Breast epithelium (tissue), 4 donors: ENCODE measurements around the gene GSTM3. TPM values are rescaled to one million over a fixed set of nuclear protein-coding genes. Genes with fewer than 3 reads are reported as not detected.

Experiments
- DNase-seq, 2 donors: peaks; one replicate each; pipeline ENCODE4 v3.0.0-alpha.2; 2019; ENCODE audit warnings: low spot score in 2 of 2
- H3K27ac ChIP-seq, 2 donors: fragments of 200-600 bp; sonication (generic) in 1 of 2; one replicate each; pipeline ENCODE4 v1.5.1; 2016 to 2019; ENCODE audit warnings: mild to moderate bottlenecking in 1 of 2
- H3K27me3 ChIP-seq, 2 donors: fragments of 200-600 bp; sonication (generic) in 1 of 2; one replicate each; pipeline versions ENCODE4 v1.5.1 to v1.6.0; 2017 to 2019; ENCODE audit warnings: control low read depth in 1 of 2, mild to moderate bottlenecking in 1 of 2
- H3K36me3 ChIP-seq: fragments of 200-600 bp; one replicate; pipeline ENCODE4 v1.5.1; 2019
- H3K4me1 ChIP-seq, 2 donors: fragments of 200-600 bp; sonication (generic); one replicate each; pipeline ENCODE4 v1.5.1; 2016 to 2019; ENCODE audit warnings: control low read depth in 1 of 2
- H3K4me3 ChIP-seq, 3 donors: fragments of 200-600 bp; sonication (generic); 1 replicate in 2 of 3; 2 replicates in 1 of 3; pipeline ENCODE4 v1.5.1; 2016 to 2019; ENCODE audit warnings: mild to moderate bottlenecking in 3 of 3, moderate library complexity in 2 of 3
- H3K9me3 ChIP-seq, 2 donors: fragments of 200-600 bp; sonication (generic) in 1 of 2; one replicate each; pipeline ENCODE4 v1.5.1; 2016 to 2019; ENCODE audit warnings: control low read depth in 1 of 2
- CTCF ChIP-seq, 3 donors: fragments of 450-650 bp; IDR thresholded peaks; one replicate each; pipeline ENCODE4 v1.5.1; 2016 to 2017; ENCODE audit warnings: antibody characterized with exemption in 3 of 3, mild to moderate bottlenecking in 3 of 3, moderate library complexity in 3 of 3
- POLR2A ChIP-seq: fragments of 450-650 bp; IDR thresholded peaks from one replicate; pipeline ENCODE4 v1.6.1; 2016; ENCODE audit warnings: antibody characterized with exemption, mild to moderate bottlenecking, moderate library complexity
- POLR2AphosphoS5 ChIP-seq, 3 donors: sonication (generic); formaldehyde crosslinking; IDR thresholded peaks; one replicate each; pipeline ENCODE4 v1.6.1; 2017; ENCODE audit warnings: antibody characterized with exemption in 3 of 3
- intact Hi-C: fragments of 100-400 bp; cut with DNase I; formaldehyde crosslinking; loops from one replicate; pipeline ENCODE4 v1.15.1; 2023; ENCODE audit warnings: low total_unique reads
- total RNA-seq, 3 donors: library from RNA; depleted of rRNA; stranded (reverse); fragments of >200 nt; gene quantifications; one replicate each; pipeline ENCODE4 v1.1.0, GENCODE V29; 2016

The GSTM3 gene
- total RNA-seq, 3 donors from 2014 or later = 40.0 to 226 (median 105) TPM

- peaks cover 6 to 12% of the 10 kb centered on the region in 2 donors for H3K4me1 ChIP-seq
- H3K9me3 ChIP-seq = no peaks in the 10 kb centered on the region
- no peak overlapping the region for H3K27ac ChIP-seq
- no peak overlapping the region for H3K4me3 ChIP-seq
- intact Hi-C loops = no loop called here
- H3K27me3 ChIP-seq = no peaks in the 10 kb centered on the region
- H3K36me3 ChIP-seq = no peaks in the 10 kb centered on the region
- TF ChIP-seq CTCF (IDR thresholded peaks at IDR 0.05) = no peak
- TF ChIP-seq POLR2A = no peak
- no peak for DNase-seq
Measured at GRCh38 chr1:109785446-109786111, 44.7 kb upstream of the GSTM3 start.

- TF ChIP-seq POLR2A (no peak), POLR2AphosphoS5 (IDR thresholded peaks at IDR 0.05) (no peak), CTCF (IDR thresholded peaks at IDR 0.05) (no peak)
- H3K27ac ChIP-seq = peak overlapping the region in 1 of 2 donors; percentile 19
- no peaks in the 10 kb centered on the region for H3K9me3 ChIP-seq
- intact Hi-C loops = loop anchor here (5.0 kb wide), 1 partner anchor 352 kb away; no protein-coding TSS in a partner anchor
- DNase-seq = no peak
- H3K27me3 ChIP-seq = no peaks in the 10 kb centered on the region
- no peak overlapping the region for H3K4me3 ChIP-seq
- H3K36me3 ChIP-seq = no peaks in the 10 kb centered on the region
- peaks cover 6 to 12% of the 10 kb centered on the region in 2 donors for H3K4me1 ChIP-seq
Measured at GRCh38 chr1:109784551-109785252, 43.9 kb upstream of the GSTM3 start.

GRCh38 chr1:109783436-109783835 is 42.6 kb upstream of the GSTM3 start:
- peak; percentile 66 to 67 for DNase-seq
- H3K36me3 ChIP-seq = no peaks in the 10 kb centered on the region
- no peak for TF ChIP-seq CTCF (IDR thresholded peaks at IDR 0.05)
- peak in 1 of 3 donors; percentile 29 for TF ChIP-seq POLR2AphosphoS5 (IDR thresholded peaks at IDR 0.05)
- no peak for TF ChIP-seq POLR2A
- H3K4me3 ChIP-seq = no peak overlapping the region
- peaks cover 6 to 12% of the 10 kb centered on the region in 2 donors for H3K4me1 ChIP-seq
- H3K9me3 ChIP-seq = no peaks in the 10 kb centered on the region
- H3K27ac ChIP-seq = peak overlapping the region; percentile 70 to 83
- intact Hi-C loops = loop anchor here (5.0 kb wide), 1 partner anchor 351 kb away; no protein-coding TSS in a partner anchor
- H3K27me3 ChIP-seq = no peaks in the 10 kb centered on the region

GRCh38 chr1:109782927-109783326 is 42.1 kb upstream of the GSTM3 start:
- DNase-seq = no peak
- intact Hi-C loops = loop anchor here (5.0 kb wide), 1 partner anchor 351 kb away; no protein-coding TSS in a partner anchor
- H3K4me3 ChIP-seq = no peak overlapping the region
- TF ChIP-seq POLR2A = no peak
- no peak for TF ChIP-seq CTCF (IDR thresholded peaks at IDR 0.05)
- TF ChIP-seq POLR2AphosphoS5 (IDR thresholded peaks at IDR 0.05) = no peak
- peaks cover 6 to 12% of the 10 kb centered on the region in 2 donors for H3K4me1 ChIP-seq
- H3K27ac ChIP-seq = peak overlapping the region; percentile 70 to 83
- H3K27me3 ChIP-seq = no peaks in the 10 kb centered on the region
- H3K36me3 ChIP-seq = no peaks in the 10 kb centered on the region
- no peaks in the 10 kb centered on the region for H3K9me3 ChIP-seq

- TF ChIP-seq CTCF (IDR thresholded peaks at IDR 0.05) (no peak), POLR2A (no peak), POLR2AphosphoS5 (IDR thresholded peaks at IDR 0.05) (no peak)
- intact Hi-C loops = loop anchor here (5.0 kb wide), 1 partner anchor 350 kb away; no protein-coding TSS in a partner anchor
- DNase-seq = no peak
- Histone ChIP-seq H3K36me3 (no peaks in the 10 kb centered on the region), H3K4me1 (peaks cover 6 to 12% of the 10 kb centered on the region in 2 donors), H3K27ac (peak overlapping the region; percentile 70 to 83), H3K4me3 (no peak overlapping the region), H3K27me3 (no peaks in the 10 kb centered on the region), H3K9me3 (no peaks in the 10 kb centered on the region)
Measured at GRCh38 chr1:109782514-109782913, 41.7 kb upstream of the GSTM3 start.
